NCI-H82 (cell line): Measurements from ENCODE around the gene SDCCAG8.

Experiments
- DNase-seq: peaks from one replicate; lab custom pipeline; 2025; lab: John Stamatoyannopoulos, UW

The SDCCAG8 gene

GRCh38 chr1:243457363-243457982 is 201.6 kb downstream of the SDCCAG8 start:
- DNase-seq = no peak

- no peak for DNase-seq
Measured at GRCh38 chr1:243459059-243459458, 203.2 kb downstream of the SDCCAG8 start.

GRCh38 chr1:243461700-243462099 is 205.9 kb downstream of the SDCCAG8 start:
- no peak for DNase-seq

DNA sequence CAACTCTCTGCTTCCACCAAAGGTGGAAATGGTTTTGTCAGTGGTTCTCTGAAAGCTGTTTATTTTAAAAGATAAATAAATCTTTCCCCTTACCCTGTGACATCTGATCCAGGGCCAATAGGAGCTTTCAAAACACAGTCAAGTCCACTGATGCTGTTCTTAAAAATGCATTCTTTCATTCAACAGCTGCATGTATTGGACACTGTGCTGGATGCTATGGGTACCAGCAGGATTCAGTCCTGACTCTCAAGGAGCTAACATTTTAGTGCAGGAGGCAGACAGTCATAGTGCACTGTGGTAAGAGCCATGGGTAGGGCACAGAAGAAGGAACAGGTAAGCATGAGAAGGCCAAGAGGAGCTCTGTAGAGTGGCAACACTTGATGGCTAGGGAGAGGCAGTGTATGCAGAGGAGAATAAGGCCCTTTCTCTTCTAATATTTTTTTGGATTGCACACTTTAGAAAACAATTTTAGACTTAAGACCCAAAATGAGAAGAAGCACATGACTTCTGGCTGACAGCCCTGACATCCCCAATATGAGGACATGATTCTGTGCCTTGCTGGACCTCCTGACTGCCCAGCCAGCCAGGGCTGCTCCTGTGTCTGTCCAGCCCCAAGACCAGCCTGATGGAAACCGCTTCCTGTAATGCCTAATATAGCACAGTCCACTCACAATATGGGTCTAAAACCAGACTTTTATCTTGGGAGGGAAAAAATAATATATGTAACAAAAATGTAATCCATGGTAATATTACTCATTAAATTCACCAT is 207.3 kb downstream of the SDCCAG8 start:
- DNase-seq = no peak

DNA sequence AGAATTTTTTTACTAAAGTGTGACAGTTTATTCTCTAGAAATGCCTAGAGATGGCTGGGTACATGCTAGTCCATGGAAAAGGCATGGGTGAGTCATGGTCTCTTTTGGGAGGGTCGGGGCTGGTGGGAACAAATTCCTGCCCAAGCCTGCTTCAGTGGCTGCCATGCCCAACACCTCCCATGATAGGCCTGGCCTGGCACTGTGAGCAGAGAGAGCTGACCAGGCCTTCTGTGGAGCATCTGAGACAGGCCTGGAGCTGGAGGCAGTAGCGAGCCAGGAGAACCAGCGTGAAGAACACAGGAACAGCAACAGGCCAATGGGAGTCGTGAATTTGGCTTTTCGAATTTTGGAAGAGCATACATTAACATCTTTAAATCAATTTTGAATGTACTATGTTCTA is 209.2 kb downstream of the SDCCAG8 start:
- no peak for DNase-seq

- DNase-seq = no peak
Measured at GRCh38 chr1:243465738-243466137, 209.9 kb downstream of the SDCCAG8 start.

- no peak for DNase-seq
Measured at GRCh38 chr1:243469497-243469896, 213.7 kb downstream of the SDCCAG8 start.

DNA sequence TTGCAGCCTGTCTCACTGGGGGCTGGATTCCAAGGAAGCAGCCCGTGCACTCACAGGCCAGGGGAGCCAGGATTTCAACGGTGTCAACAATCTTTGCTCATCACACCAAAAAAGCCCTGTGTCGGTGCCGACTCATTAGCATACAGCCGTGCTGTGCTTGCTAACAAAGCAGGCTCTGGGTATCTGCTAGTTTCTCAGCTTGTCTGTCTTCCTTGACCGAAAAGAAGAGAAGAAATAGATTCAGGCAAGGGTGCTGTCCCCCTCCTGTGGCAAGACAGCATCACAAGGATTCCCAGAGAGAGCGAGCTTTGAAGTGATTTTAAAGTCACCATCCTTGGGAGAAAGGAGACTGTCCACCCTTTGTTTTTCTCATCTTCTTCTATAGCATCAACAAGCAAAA is 214.7 kb downstream of the SDCCAG8 start:
- DNase-seq = peak; percentile 81

DNA sequence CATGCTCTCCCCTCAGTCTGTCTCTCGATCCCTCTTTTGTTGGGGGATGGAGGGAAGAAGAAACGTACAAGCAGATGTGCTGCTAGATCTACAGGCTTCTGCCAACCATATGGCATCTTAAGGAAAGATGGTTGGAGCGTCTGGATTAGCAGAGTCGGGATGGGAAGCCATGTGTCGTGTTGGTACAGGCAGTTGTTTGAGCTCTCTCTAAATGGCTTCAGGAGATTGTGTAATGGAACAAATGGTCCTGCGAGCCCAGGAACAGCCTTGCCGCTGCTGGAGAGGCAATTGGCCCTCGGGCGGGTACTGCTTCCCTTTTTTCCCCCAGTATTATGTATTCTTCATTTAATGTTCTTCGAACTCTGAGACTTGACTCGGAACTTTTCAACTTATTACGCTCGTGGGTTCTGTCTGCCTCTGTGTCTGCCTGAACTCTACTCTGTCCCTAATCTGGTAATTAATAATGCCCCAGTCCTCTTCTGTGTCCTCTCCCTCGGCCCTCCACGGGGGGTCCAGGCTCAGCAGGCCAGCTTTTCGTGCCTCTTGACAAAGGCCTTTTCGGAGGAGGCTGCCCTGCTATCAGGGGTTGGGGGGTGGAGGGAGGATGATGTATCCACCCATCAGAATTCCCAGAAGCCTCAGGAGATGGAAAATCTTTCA is 215.3 kb downstream of the SDCCAG8 start:
- peak; percentile 99 for DNase-seq

GRCh38 chr1:243471754-243472745 is 216.2 kb downstream of the SDCCAG8 start:
- no peak for DNase-seq

- no peak for DNase-seq
Measured at GRCh38 chr1:243473227-243474135, 217.6 kb downstream of the SDCCAG8 start.

- peak; percentile 83 for DNase-seq
Measured at GRCh38 chr1:243474136-243474881, 218.5 kb downstream of the SDCCAG8 start.

- no peak for DNase-seq
Measured at GRCh38 chr1:243474906-243475305, 219.1 kb downstream of the SDCCAG8 start.

DNA sequence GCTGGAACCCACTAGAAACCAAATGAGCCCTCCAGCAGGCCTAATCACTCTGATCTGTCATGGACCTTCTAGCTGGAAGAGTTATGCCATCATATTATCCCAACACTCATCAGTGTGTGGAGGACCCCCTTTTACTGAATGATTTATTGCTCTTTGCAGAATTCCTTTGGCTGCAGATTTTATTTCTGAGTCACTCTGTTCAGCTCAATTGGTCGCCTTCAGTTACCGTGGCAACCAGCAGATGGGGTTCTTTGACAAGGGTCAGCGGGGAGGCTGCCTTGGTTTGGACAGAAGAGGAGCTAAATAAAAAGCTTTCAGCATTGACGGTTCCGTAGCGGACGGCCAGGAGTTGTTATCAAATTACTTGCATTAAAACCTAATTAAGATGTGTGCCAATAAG is 220.1 kb downstream of the SDCCAG8 start:
- DNase-seq = peak; percentile 58

GRCh38 chr1:243477731-243478290 is 222.0 kb downstream of the SDCCAG8 start:
- no peak for DNase-seq

GRCh38 chr1:243481101-243481500 is 225.3 kb downstream of the SDCCAG8 start:
- no peak for DNase-seq

- peak; percentile 46 for DNase-seq
Measured at GRCh38 chr1:243482141-243483022, 226.5 kb downstream of the SDCCAG8 start.

DNA sequence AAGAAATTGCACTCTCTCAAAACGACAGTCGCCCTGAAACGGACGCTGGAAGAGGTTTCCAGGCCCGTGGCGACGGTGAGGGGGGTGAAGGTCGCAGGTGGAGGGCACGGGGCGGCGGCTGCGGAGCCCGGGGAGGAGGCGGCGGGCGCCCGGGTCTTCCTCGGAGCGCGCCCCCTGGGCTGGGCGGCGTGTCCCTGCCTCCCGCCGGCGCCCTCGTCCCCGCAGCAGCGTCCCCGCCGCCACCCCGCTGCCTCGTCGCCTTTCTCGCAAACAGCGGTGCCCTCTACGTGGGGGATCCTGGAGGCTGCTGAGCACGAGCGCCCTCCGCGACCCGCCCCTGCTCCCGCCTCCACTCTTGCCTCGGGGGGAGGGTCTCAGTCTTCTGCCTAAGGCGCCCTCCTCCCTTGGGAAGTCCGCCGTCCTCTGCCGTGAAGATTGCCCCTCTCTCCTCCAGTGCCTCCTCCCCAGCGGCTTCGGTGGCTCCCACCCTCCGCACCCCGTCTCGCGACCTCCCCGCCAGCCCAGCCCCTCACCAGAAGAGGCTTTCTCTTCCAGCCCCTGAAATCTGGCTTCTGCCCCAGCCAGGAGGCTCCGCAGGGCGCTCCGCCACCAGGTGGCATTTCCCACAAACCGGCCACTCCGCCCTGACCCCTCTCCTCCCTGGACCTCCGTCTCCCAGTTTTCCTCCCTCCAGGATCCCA is 227.4 kb downstream of the SDCCAG8 start:
- peak; percentile 32 for DNase-seq
